ENCODE measurements around the gene ATP7A. TPM values are rescaled to one million over a fixed set of nuclear protein-coding genes. Genes with fewer than 3 reads are reported as not detected.

The ATP7A gene
- total and polyA plus RNA-seq, 5 donors from 2014 or later: 2.7 to 13.6 (median 3.0) TPM

DNA sequence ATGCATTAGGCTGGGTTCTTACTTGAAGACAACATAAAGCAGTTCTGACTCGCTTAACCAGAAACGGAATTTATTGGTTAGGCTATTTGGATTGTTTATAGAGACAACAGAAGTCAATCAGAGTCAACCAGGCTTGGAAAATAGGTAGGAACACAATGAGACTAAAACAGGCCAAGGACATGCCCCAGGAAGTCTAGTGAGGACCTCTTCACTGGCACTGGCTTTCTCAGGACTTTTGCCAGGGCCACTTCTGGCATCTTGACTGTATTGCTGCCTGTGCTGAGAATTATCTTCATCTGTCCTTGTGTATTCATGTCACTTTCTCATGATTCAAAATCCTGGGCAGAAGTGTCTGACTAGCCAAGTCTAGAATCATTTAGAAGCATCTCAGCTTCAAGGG is 39.3 kb downstream of the ATP7A start:
- no peaks in the 10 kb centered on the region for H3K9me3 ChIP-seq (ENCODE audit: control insufficient read depth in 2 of 2, low read length in 2 of 2)
- no peak for ATAC-seq (ENCODE audit: low read depth in 2 of 2)
- H3K4me1 Mint-ChIP-seq: peaks cover 2 to 15% (median 6%) of the 10 kb centered on the region in 4 donors
- H3K27ac ChIP-seq (ENCODE audit: insufficient read depth, low read length, poor library complexity, severe bottlenecking): no peak overlapping the region
- no peak overlapping the region for H3K4me3 Mint-ChIP-seq
- H3K4me1 ChIP-seq (ENCODE audit: control insufficient read depth, insufficient read depth, low read length, poor library complexity, severe bottlenecking): no peaks in the 10 kb centered on the region
- no peaks in the 10 kb centered on the region for H3K9me3 Mint-ChIP-seq
- no peaks in the 10 kb centered on the region for H3K36me3 Mint-ChIP-seq
- no peaks in the 10 kb centered on the region for H3K27me3 ChIP-seq (ENCODE audit: control insufficient read depth, insufficient read depth, low read length)
- no peak for DNase-seq
- no peaks in the 10 kb centered on the region for H3K36me3 ChIP-seq (ENCODE audit: control insufficient read depth, insufficient read depth, low read length)
- no peak overlapping the region for H3K27ac Mint-ChIP-seq
- no peak overlapping the region for H3K4me3 ChIP-seq (ENCODE audit: low read depth, low read length)
- no peaks in the 10 kb centered on the region for H3K27me3 Mint-ChIP-seq

DNA sequence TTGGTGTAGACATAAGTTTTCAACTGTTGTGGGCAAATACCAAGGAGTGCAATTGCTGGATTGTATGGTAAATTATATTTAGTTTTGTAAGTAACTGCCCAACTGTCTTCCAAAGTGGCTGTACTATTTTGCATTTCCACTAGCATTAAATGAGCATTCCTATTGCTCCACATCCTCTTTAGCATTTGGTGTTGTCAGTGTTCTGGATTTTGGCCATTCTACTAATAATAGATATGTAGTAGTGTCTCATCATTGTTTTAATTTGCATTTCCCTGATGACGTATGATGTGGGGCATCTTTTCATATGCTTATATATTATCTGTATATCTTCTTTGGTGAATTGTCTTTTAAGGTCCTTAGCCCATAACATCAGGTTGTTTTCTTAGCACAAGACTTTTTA is 41.7 kb downstream of the ATP7A start:
- DNase-seq: no peak
- no peaks in the 10 kb centered on the region for H3K27me3 ChIP-seq (ENCODE audit: control insufficient read depth, insufficient read depth, low read length)
- Mint-ChIP-seq H3K27ac (no peak overlapping the region), H3K9me3 (peaks cover 0 to 1% (median 0%) of the 10 kb centered on the region in 7 donors), H3K36me3 (no peaks in the 10 kb centered on the region), H3K27me3 (no peaks in the 10 kb centered on the region), H3K4me3 (no peak overlapping the region), H3K4me1 (peaks cover 2 to 17% (median 8%) of the 10 kb centered on the region in 4 donors)
- H3K4me3 ChIP-seq (ENCODE audit: low read depth, low read length): no peak overlapping the region
- no peak overlapping the region for H3K27ac ChIP-seq (ENCODE audit: insufficient read depth, low read length, poor library complexity, severe bottlenecking)
- H3K36me3 ChIP-seq (ENCODE audit: control insufficient read depth, insufficient read depth, low read length): no peaks in the 10 kb centered on the region
- H3K4me1 ChIP-seq (ENCODE audit: control insufficient read depth, insufficient read depth, low read length, poor library complexity, severe bottlenecking): no peaks in the 10 kb centered on the region
- no peaks in the 10 kb centered on the region for H3K9me3 ChIP-seq (ENCODE audit: control insufficient read depth in 2 of 2, low read length in 2 of 2)
- no peak for ATAC-seq (ENCODE audit: low read depth in 2 of 2)

DNA sequence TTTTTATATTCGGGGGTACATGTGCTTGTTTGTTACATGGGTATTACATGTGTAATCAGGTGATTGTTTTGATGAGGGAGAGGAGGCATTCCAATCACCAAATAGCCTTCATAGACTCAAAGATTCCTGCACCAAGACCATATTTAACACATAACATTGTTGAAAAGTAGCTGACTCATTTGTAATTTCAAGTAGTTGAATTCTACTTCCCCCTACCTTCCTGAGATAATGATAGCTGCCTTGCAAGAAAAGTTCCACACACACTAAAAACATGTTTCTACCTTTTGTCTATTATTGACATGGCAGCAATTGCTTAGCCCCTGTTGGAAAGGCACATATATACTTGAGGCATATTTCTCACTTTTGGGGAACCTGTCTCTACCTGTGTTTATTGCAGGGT is 42.8 kb downstream of the ATP7A start:
- ATAC-seq (ENCODE audit: low read depth in 2 of 2): no peak
- no peaks in the 10 kb centered on the region for H3K36me3 ChIP-seq (ENCODE audit: control insufficient read depth, insufficient read depth, low read length)
- no peaks in the 10 kb centered on the region for H3K9me3 ChIP-seq (ENCODE audit: control insufficient read depth in 2 of 2, low read length in 2 of 2)
- H3K4me3 ChIP-seq (ENCODE audit: low read depth, low read length): no peak overlapping the region
- H3K4me1 ChIP-seq (ENCODE audit: control insufficient read depth, insufficient read depth, low read length, poor library complexity, severe bottlenecking): no peaks in the 10 kb centered on the region
- peaks cover 4 to 22% (median 9%) of the 10 kb centered on the region in 4 donors for H3K4me1 Mint-ChIP-seq
- no peak overlapping the region for H3K27ac ChIP-seq (ENCODE audit: insufficient read depth, low read length, poor library complexity, severe bottlenecking)
- no peak overlapping the region for H3K4me3 Mint-ChIP-seq
- no peaks in the 10 kb centered on the region for H3K36me3 Mint-ChIP-seq
- H3K9me3 Mint-ChIP-seq: peaks cover 0 to 1% (median 0%) of the 10 kb centered on the region in 7 donors
- H3K27me3 Mint-ChIP-seq: no peaks in the 10 kb centered on the region
- no peak for DNase-seq
- peak overlapping the region in 1 of 3 donors; percentile 61 for H3K27ac Mint-ChIP-seq
- no peaks in the 10 kb centered on the region for H3K27me3 ChIP-seq (ENCODE audit: control insufficient read depth, insufficient read depth, low read length)

DNA sequence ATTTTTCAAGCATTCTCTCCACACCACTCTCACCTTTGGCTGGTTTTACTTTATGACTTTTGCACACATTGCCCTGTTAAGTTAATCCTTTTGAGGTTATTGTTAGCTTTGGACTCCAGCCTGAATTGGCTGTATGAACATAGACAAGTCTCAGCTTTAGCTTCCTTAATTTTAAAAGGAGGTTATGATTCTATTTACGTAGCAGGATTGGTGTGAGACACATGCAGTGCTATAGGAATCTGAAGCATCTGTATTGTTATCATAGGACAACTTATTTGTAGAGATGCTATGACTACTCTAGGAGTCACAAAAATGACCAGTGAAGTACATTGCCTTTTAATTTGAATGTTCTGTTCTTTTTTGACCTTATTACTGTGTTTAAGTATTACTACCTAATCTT is 43.2 kb downstream of the ATP7A start:
- Histone ChIP-seq H3K27ac (ENCODE audit: insufficient read depth, low read length, poor library complexity, severe bottlenecking) (no peak overlapping the region), H3K27me3 (ENCODE audit: control insufficient read depth, insufficient read depth, low read length) (no peaks in the 10 kb centered on the region)

GRCh38 chrX:77960567-77960966 is 50.1 kb downstream of the ATP7A start:
- H3K4me1 ChIP-seq (ENCODE audit: control insufficient read depth, insufficient read depth, low read length, poor library complexity, severe bottlenecking): no peaks in the 10 kb centered on the region
- H3K36me3 Mint-ChIP-seq: peaks cover 3% of the 10 kb centered on the region
- DNase-seq (no peak), ATAC-seq (ENCODE audit: low read depth in 2 of 2) (no peak)
- no peak overlapping the region for H3K4me3 ChIP-seq (ENCODE audit: low read depth, low read length)
- no peaks in the 10 kb centered on the region for H3K9me3 ChIP-seq (ENCODE audit: control insufficient read depth in 2 of 2, low read length in 2 of 2)
- H3K4me3 Mint-ChIP-seq: peak overlapping the region in 1 of 4 donors; percentile 58
- no peak overlapping the region for H3K27ac Mint-ChIP-seq
- no peaks in the 10 kb centered on the region for H3K36me3 ChIP-seq (ENCODE audit: control insufficient read depth, insufficient read depth, low read length)
- peaks cover 5 to 26% (median 19%) of the 10 kb centered on the region in 4 donors for H3K4me1 Mint-ChIP-seq
- H3K9me3 Mint-ChIP-seq: peaks cover 0 to 1% (median 0%) of the 10 kb centered on the region in 7 donors
- no peaks in the 10 kb centered on the region for H3K27me3 Mint-ChIP-seq
- H3K27ac ChIP-seq (ENCODE audit: insufficient read depth, low read length, poor library complexity, severe bottlenecking): no peak overlapping the region
- no peaks in the 10 kb centered on the region for H3K27me3 ChIP-seq (ENCODE audit: control insufficient read depth, insufficient read depth, low read length)

More for the DNA sequence above, 43.2 kb downstream of the ATP7A start:
- DNase-seq: no peak
- Mint-ChIP-seq H3K36me3 (no peaks in the 10 kb centered on the region), H3K27ac (peak overlapping the region in 1 of 3 donors; percentile 61), H3K9me3 (peaks cover 0 to 1% (median 0%) of the 10 kb centered on the region in 7 donors), H3K27me3 (no peaks in the 10 kb centered on the region), H3K4me3 (no peak overlapping the region), H3K4me1 (peaks cover 4 to 22% (median 9%) of the 10 kb centered on the region in 4 donors)
- ATAC-seq (ENCODE audit: low read depth in 2 of 2): no peak
- Histone ChIP-seq H3K9me3 (ENCODE audit: control insufficient read depth in 2 of 2, low read length in 2 of 2) (no peaks in the 10 kb centered on the region), H3K36me3 (ENCODE audit: control insufficient read depth, insufficient read depth, low read length) (no peaks in the 10 kb centered on the region), H3K4me1 (ENCODE audit: control insufficient read depth, insufficient read depth, low read length, poor library complexity, severe bottlenecking) (no peaks in the 10 kb centered on the region), H3K4me3 (ENCODE audit: low read depth, low read length) (no peak overlapping the region)

GRCh38 chrX:77961063-77961462 is 50.6 kb downstream of the ATP7A start:
- no peaks in the 10 kb centered on the region for H3K27me3 ChIP-seq (ENCODE audit: control insufficient read depth, insufficient read depth, low read length)
- H3K27ac ChIP-seq (ENCODE audit: insufficient read depth, low read length, poor library complexity, severe bottlenecking): no peak overlapping the region
- no peak for ATAC-seq (ENCODE audit: low read depth in 2 of 2)
- Mint-ChIP-seq H3K4me1 (peaks cover 5 to 24% (median 18%) of the 10 kb centered on the region in 4 donors), H3K36me3 (peaks cover 3% of the 10 kb centered on the region), H3K4me3 (peak overlapping the region in 1 of 4 donors; percentile 58), H3K27ac (peak overlapping the region in 1 of 3 donors; percentile 5), H3K9me3 (peaks cover 0 to 1% (median 0%) of the 10 kb centered on the region in 7 donors), H3K27me3 (no peaks in the 10 kb centered on the region)
- H3K36me3 ChIP-seq (ENCODE audit: control insufficient read depth, insufficient read depth, low read length): no peaks in the 10 kb centered on the region
- no peaks in the 10 kb centered on the region for H3K9me3 ChIP-seq (ENCODE audit: control insufficient read depth in 2 of 2, low read length in 2 of 2)
- DNase-seq: no peak
- no peaks in the 10 kb centered on the region for H3K4me1 ChIP-seq (ENCODE audit: control insufficient read depth, insufficient read depth, low read length, poor library complexity, severe bottlenecking)
- no peak overlapping the region for H3K4me3 ChIP-seq (ENCODE audit: low read depth, low read length)

DNA sequence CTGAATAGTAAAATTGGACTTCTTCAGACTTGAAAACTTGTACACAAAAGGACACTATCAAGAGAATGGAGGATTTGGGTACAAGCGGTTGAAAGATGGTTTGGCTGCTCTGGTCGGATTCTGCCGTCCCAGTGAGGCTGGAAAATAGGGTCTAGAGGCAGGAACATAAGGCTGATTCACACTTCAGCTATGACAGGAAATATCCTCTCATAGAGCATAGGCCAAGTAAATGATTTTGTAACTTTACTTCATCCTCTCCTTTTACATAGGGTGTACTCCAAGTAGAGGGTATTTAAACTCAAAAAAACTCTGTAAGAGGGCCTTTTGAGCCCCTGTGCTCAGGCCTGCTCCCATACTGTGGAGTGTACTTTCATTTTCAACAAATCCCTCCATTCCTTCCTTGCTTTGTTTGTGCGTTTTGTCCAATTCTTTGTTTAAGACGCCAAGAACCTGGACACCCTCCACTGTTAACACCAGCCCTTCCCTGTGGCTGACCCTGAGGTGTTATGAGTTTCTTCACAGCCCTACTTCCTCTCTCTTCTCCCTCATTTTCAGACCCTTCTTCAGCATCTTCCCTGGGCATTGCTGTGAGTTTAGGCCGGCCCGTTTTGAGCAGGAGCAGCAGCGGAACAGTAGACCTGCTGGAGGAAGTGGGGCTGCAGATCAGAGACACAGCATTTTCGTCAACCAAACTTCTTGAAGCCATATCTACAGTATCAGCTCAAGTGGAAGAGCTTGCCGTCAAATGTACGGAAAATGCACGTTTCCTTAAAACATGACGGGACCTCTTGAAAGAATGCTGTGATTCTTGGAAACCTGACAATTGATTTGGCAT is 51.8 kb downstream of the ATP7A start:
- peak overlapping the region; percentile 25 to 92 (median 72) for H3K27ac Mint-ChIP-seq

More for the DNA sequence above, 51.8 kb downstream of the ATP7A start:
- no peaks in the 10 kb centered on the region for H3K27me3 Mint-ChIP-seq
- no peaks in the 10 kb centered on the region for H3K4me1 ChIP-seq (ENCODE audit: control insufficient read depth, insufficient read depth, low read length, poor library complexity, severe bottlenecking)
- DNase-seq (peak in 1 of 3 donors; percentile 38), ATAC-seq (ENCODE audit: low read depth in 2 of 2) (peak in 1 of 2 donors; percentile 67)
- no peaks in the 10 kb centered on the region for H3K9me3 ChIP-seq (ENCODE audit: control insufficient read depth in 2 of 2, low read length in 2 of 2)
- peak overlapping the region in 3 of 4 donors; percentile 64 to 84 (median 69) for H3K4me3 Mint-ChIP-seq
- no peaks in the 10 kb centered on the region for H3K9me3 Mint-ChIP-seq
- H3K27me3 ChIP-seq (ENCODE audit: control insufficient read depth, insufficient read depth, low read length): no peaks in the 10 kb centered on the region
- peaks cover 5 to 30% (median 23%) of the 10 kb centered on the region in 4 donors for H3K4me1 Mint-ChIP-seq
- H3K27ac ChIP-seq (ENCODE audit: insufficient read depth, low read length, poor library complexity, severe bottlenecking): no peak overlapping the region
- H3K36me3 Mint-ChIP-seq: peaks cover 3% of the 10 kb centered on the region
- H3K36me3 ChIP-seq (ENCODE audit: control insufficient read depth, insufficient read depth, low read length): no peaks in the 10 kb centered on the region
- peak overlapping the region; percentile 35 for H3K4me3 ChIP-seq (ENCODE audit: low read depth, low read length)
